T-helper 2 cell treated with Interferon-gamma antibody and Interleukin-4, amounts not matched to agents 5 μg/mL and 100 μg/mL, for 36 hours (primary cell): Measurements from ENCODE around the gene SPTBN2.
A peak's percentile ranks its signal among the peaks of the same experiment; 100 is the strongest.

Experiments
- DNase-seq: peaks from one replicate; pipeline ENCODE4 v3.0.0; 2021; ENCODE audit warnings: low spot score
- H3K27ac Mint-ChIP-seq: one replicate; pipeline ENCODE4 v1.8.0; 2021; ENCODE audit warnings: mild to moderate bottlenecking, mixed read lengths
- H3K27me3 Mint-ChIP-seq: one replicate; pipeline ENCODE4 v1.8.0; 2021; ENCODE audit warnings: low read depth, mixed read lengths
- H3K36me3 Mint-ChIP-seq: one replicate; pipeline ENCODE4 v1.8.0; 2021; ENCODE audit warnings: low read depth, mixed read lengths
- H3K4me1 Mint-ChIP-seq: one replicate; pipeline ENCODE4 v1.8.0; 2021; ENCODE audit warnings: low read depth, mixed read lengths
- H3K4me3 Mint-ChIP-seq: one replicate; pipeline ENCODE4 v1.8.0; 2022; ENCODE audit warnings: mild to moderate bottlenecking, moderate library complexity, mixed read lengths
- H3K9me3 Mint-ChIP-seq: one replicate; pipeline ENCODE4 v1.8.0; 2021; ENCODE audit warnings: mixed read lengths

SPTBN2 gene

DNA sequence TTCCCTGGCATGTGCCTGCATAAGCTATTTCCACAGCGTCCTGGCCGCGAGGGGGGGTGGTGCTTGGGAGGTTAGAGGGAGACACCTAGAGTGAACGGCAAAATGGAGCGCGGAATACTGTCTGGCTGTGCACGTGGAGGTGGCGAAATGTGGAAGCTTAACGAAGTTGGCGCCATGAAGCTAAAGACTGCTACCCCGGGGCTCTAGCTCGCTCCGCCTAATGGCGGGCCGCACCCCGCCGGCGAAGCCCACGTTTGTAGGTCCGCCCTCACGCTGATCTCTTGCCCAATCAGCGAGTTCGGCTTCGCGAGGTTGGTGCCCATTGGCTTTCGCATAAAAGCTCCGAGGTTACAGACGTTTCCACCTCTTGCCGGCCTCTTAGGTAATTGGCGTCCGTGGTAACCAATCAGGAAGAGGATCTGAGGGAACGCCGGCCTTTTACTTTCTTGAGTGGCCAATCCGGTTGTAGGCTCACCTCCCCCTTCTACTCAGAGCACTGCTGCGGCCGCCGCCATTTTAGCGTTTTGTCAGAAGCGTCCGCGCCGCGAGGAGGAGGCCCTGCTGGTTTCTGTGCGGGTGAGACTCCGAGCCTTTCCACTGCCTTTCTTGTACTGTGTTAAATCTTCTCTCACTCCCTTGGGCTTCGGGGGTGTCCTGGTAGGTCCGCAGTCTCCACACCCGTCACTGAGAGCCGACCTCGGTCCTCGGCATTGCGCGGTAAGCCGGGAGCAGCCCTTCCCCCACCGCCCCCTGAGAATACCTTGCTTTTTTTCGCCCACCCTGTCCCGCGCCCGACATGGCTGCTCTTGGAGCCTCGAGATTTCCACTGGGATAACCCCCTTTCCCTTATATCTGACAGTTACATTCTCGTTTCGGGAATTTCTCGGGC, 90.6 kb downstream of the SPTBN2 start, which contains the start of gene RBM4:
RBM4 (plus strand) TSS at position 527 of the 889 bp plus-strand sequence. CDS start 1,009 bp downstream, outside the sequence.
- Mint-ChIP-seq H3K4me3 (peak within 1 kb of the TSS; percentile 94), H3K27me3 (no peaks in the 10 kb centered on the region), H3K27ac (peak within 1 kb of the TSS; percentile 94), H3K9me3 (no peaks in the 10 kb centered on the region), H3K36me3 (peaks cover 67% of the 10 kb centered on the region), H3K4me1 (peaks cover 54% of the 10 kb centered on the region)
- DNase-seq = peak; percentile 97

DNA sequence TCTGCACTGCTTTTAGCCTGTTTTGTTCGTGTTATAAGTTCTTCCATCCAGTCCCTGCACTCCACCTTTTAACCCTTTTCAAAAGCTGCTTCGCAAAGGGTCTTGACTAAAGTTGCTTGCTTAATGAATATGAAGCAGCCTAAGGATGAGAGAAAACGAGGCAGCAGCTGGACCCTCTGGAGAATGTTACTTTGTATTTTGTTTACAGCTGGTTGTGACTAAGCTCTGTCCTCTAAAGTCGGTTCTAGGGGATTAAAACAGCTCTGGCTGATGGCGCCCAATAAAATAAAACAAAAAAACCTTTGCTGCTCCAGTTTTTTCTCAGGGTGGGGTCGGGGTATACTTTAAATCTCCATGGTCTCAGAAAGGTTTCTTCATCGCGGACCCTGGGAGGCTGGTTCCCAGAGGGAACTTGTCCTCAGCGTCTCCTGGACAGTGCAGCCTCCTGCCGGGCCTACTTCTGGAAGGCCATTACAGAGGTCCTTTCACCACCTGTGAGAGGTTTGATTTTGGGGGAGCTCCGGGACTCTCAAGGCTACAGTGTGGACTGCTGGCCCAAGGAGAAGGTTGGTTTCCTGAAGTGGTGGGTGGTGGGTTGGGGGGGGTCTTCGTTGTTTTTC, 91.3 kb downstream of the SPTBN2 start:
- peak overlapping the region; percentile 94 for H3K4me3 Mint-ChIP-seq
- no peaks in the 10 kb centered on the region for H3K27me3 Mint-ChIP-seq
- peaks cover 62% of the 10 kb centered on the region for H3K36me3 Mint-ChIP-seq
- peak overlapping the region; percentile 94 for H3K27ac Mint-ChIP-seq
- no peaks in the 10 kb centered on the region for H3K9me3 Mint-ChIP-seq
- no peak for DNase-seq
- H3K4me1 Mint-ChIP-seq = peaks cover 46% of the 10 kb centered on the region

DNA sequence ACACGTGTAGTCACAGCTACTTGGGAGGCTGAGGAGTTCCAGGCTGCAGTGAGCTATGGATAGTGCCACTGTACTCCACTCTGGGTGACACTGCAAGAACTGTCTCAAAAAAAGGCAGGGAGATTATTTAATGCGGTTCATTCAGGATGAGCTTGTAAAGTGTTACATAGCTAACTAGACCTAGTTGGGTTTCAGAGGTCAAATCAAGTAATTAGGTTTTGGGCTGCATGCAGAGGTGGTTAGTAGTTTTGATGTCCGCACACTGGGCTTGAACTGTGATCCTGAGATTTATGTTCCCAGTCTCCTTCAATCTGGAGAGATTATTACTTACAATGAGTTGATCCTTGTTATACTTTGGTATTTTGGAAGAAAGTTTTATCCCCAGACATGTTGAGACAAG, 92.6 kb downstream of the SPTBN2 start:
- DNase-seq = no peak

More for the DNA sequence above, 92.6 kb downstream of the SPTBN2 start:
- Mint-ChIP-seq H3K4me1 (peaks cover 36% of the 10 kb centered on the region), H3K27me3 (no peaks in the 10 kb centered on the region), H3K9me3 (no peaks in the 10 kb centered on the region), H3K36me3 (peaks cover 59% of the 10 kb centered on the region), H3K4me3 (no peak overlapping the region), H3K27ac (peak overlapping the region; percentile 5)
